ENCODE data around the gene EME1. TPM values are rescaled to one million over a fixed set of nuclear protein-coding genes. Genes with fewer than 3 reads are reported as not detected.

The EME1 gene
- total and polyA plus RNA-seq, 2 of the 8 experiments (the other 6 are each of a cell fraction or from before 2014, with no cell fraction given), result 13.9 to 16.3 TPM

- POLR2A ChIA-PET (ENCODE audit: partially characterized antibody), result interaction anchor here (1.3 to 20.2 kb wide), 3 partner anchors 8 to 148 kb away, joined by 3 to 313 read pairs (median 135); partner anchors contain the start of genes EME1, LRRC59, MRPL27 and XYLT2
- H4K91ac ChIP-seq (replicated peaks; ENCODE audit: insufficient read length, low read length), result no peak overlapping the region
- peaks cover 14 to 54% (median 31%) of the 10 kb centered on the region in 4 experiments for H3K36me3 ChIP-seq (ENCODE audit: control insufficient read depth in 2 of 4, insufficient read depth in 4 of 4, low read length in 3 of 4)
- H3K4ac ChIP-seq (replicated peaks; ENCODE audit: insufficient read length, low read depth, low read length), result no peak overlapping the region
- H3K27me3 ChIP-seq (replicated peaks in 1 of 4; ENCODE audit: control insufficient read depth in 3 of 4, extremely low read depth in 1 of 4, insufficient read depth in 3 of 4, low read length in 3 of 4), result no peaks in the 10 kb centered on the region
- no peak for DNase-seq (ENCODE audit: low read depth in 1 of 2, low spot score in 2 of 2)
- H4K5ac ChIP-seq (ENCODE audit: insufficient read length, low read depth, low read length), result no peak overlapping the region
- H3K23me2 ChIP-seq (ENCODE audit: low read depth, low read length), result no peaks in the 10 kb centered on the region
- H3K79me1 ChIP-seq (ENCODE audit: low read depth, low read length), result no peaks in the 10 kb centered on the region
- H3K79me2 ChIP-seq (ENCODE audit: control insufficient read depth in 1 of 2, insufficient read depth in 2 of 2, low read length in 2 of 2), result no peaks in the 10 kb centered on the region
- no peak overlapping the region for H3K14ac ChIP-seq (ENCODE audit: insufficient read length)
- H4K8ac ChIP-seq (ENCODE audit: extremely low read depth, insufficient read depth, low read length), result no peak overlapping the region
- H3K27ac ChIP-seq (ENCODE audit: low read depth, low read length), result no peak overlapping the region
- H3K9me3 ChIP-seq (ENCODE audit: insufficient read depth in 2 of 2, low read depth in 1 of 2, low read length in 1 of 2), result no peaks in the 10 kb centered on the region
- H3K9ac ChIP-seq (replicated peaks in 1 of 4; ENCODE audit: extremely low read depth in 1 of 4, low read depth in 3 of 4, low read length in 3 of 4), result no peak overlapping the region
- H3K56ac ChIP-seq (replicated peaks; ENCODE audit: insufficient read length, low read depth, low read length), result no peak overlapping the region
- no peak overlapping the region for H3K18ac ChIP-seq (ENCODE audit: extremely low read depth, low read length)
- CTCF ChIA-PET (ENCODE audit: partially characterized antibody), result interaction anchor here (1.2 to 1.6 kb wide), 3 partner anchors 46 to 188 kb away, joined by 3 to 4 read pairs (median 3); no protein-coding TSS in a partner anchor
- TF ChIP-seq MAFK (IDR thresholded peaks at IDR 0.05; ENCODE audit: low read depth, low read length), result no peak
- TF ChIP-seq POLR2A (IDR thresholded peaks at IDR 0.05; ENCODE audit: control extremely low read depth in 1 of 2, low read depth in 2 of 2, low read length in 2 of 2), result no peak
- TF ChIP-seq JUND (IDR thresholded peaks at IDR 0.05; ENCODE audit: low read length), result no peak
- no peak for TF ChIP-seq TAF7 (optimal IDR thresholded peaks at IDR 0.05; ENCODE audit: borderline replicate concordance, low read depth, low read length)
- TF ChIP-seq CBX8 (IDR thresholded peaks at IDR 0.05; ENCODE audit: borderline replicate concordance, low read depth, low read length), result no peak
- TF ChIP-seq ZNF274 (IDR thresholded peaks at IDR 0.05; ENCODE audit: borderline replicate concordance, extremely low read depth, low read length), result no peak
- no peak for TF ChIP-seq POLR2AphosphoS5 (IDR thresholded peaks at IDR 0.05; ENCODE audit: low read depth, low read length)
- no peak for TF ChIP-seq CEBPB (IDR thresholded peaks at IDR 0.05; ENCODE audit: low read depth, low read length)
- no peak for TF ChIP-seq HDAC6 (IDR thresholded peaks at IDR 0.05; ENCODE audit: low read depth, low read length)
- TF ChIP-seq EP300 (IDR thresholded peaks at IDR 0.05; ENCODE audit: borderline replicate concordance in 1 of 2, low read depth in 2 of 2, low read length in 2 of 2), result no peak
- TF ChIP-seq USF2 (IDR thresholded peaks at IDR 0.05; ENCODE audit: low read length), result no peak
- no peak for TF ChIP-seq NANOG (IDR thresholded peaks at IDR 0.05; ENCODE audit: insufficient read depth, low read depth, low read length, poor library complexity, severe bottlenecking)
- no peak overlapping the region for H2AK5ac ChIP-seq (ENCODE audit: low read depth, low read length)
- no peak overlapping the region for H2BK20ac ChIP-seq (ENCODE audit: low read length)
- H2BK120ac ChIP-seq (replicated peaks; ENCODE audit: low read depth, low read length), result no peak overlapping the region
- H2BK5ac ChIP-seq (ENCODE audit: low read depth, low read length), result no peak overlapping the region
- no peak overlapping the region for H3K23ac ChIP-seq (ENCODE audit: insufficient read length)
- H2AFZ ChIP-seq (ENCODE audit: low read length), result no peak overlapping the region
- H3K4me1 ChIP-seq (replicated peaks in 1 of 4; ENCODE audit: control insufficient read depth in 3 of 4, insufficient read depth in 4 of 4, low read length in 3 of 4), result peaks cover 0 to 9% (median 2%) of the 10 kb centered on the region in 4 experiments; a peak in 4 of 7 replicates
- no peak overlapping the region for H3K4me2 ChIP-seq (ENCODE audit: insufficient read depth in 1 of 2, low read depth in 2 of 2, low read length in 2 of 2)
- H3K4me3 ChIP-seq (ENCODE audit: extremely low read depth in 1 of 4, insufficient read depth in 2 of 4, low read depth in 3 of 4, low read length in 4 of 4), result no peak overlapping the region
- no peak overlapping the region for H2BK12ac ChIP-seq (ENCODE audit: low read depth, low read length)
- peaks cover 6 to 16% of the 10 kb centered on the region in 2 experiments for H4K20me1 ChIP-seq (replicated peaks in 1 of 2; ENCODE audit: control insufficient read depth in 1 of 2, insufficient read depth in 2 of 2, low read length in 2 of 2)
- 95% methylated on average over 14 of the region's 17 CpGs; no CpG with 5 or more reads in 1 of the 2 experiments for WGBS, 2 experiments (ENCODE audit: extremely low coverage in 1 of 2, insufficient coverage in 1 of 2, insufficient read length in 1 of 2, insufficient replicate concordance in 2 of 2, low coverage in 1 of 2, low lambda C conversion rate in 2 of 2, missing lambda C conversion rate in 1 of 2)
- no peak for FAIRE-seq
- no peak overlapping the region for H2BK15ac ChIP-seq (ENCODE audit: low read length)
Observed at GRCh38 chr17:50358177-50358576, 14.9 kb upstream of the EME1 start.

Data from H1 (cell line).